Measurements from ENCODE around the gene NAT16. TPM values are rescaled to one million over a fixed set of nuclear protein-coding genes. Genes with fewer than 3 reads are reported as not detected.

Gene NAT16
- total and polyA plus RNA-seq, 2 of the 8 experiments (the other 6 are each of a cell fraction or from before 2014, with no cell fraction given) = 0.26 to 0.84 TPM

GRCh38 chr7:101208794-101209193 lies 28.7 kb upstream of the NAT16 start (continued):
- TF ChIP-seq, protein P1, sequence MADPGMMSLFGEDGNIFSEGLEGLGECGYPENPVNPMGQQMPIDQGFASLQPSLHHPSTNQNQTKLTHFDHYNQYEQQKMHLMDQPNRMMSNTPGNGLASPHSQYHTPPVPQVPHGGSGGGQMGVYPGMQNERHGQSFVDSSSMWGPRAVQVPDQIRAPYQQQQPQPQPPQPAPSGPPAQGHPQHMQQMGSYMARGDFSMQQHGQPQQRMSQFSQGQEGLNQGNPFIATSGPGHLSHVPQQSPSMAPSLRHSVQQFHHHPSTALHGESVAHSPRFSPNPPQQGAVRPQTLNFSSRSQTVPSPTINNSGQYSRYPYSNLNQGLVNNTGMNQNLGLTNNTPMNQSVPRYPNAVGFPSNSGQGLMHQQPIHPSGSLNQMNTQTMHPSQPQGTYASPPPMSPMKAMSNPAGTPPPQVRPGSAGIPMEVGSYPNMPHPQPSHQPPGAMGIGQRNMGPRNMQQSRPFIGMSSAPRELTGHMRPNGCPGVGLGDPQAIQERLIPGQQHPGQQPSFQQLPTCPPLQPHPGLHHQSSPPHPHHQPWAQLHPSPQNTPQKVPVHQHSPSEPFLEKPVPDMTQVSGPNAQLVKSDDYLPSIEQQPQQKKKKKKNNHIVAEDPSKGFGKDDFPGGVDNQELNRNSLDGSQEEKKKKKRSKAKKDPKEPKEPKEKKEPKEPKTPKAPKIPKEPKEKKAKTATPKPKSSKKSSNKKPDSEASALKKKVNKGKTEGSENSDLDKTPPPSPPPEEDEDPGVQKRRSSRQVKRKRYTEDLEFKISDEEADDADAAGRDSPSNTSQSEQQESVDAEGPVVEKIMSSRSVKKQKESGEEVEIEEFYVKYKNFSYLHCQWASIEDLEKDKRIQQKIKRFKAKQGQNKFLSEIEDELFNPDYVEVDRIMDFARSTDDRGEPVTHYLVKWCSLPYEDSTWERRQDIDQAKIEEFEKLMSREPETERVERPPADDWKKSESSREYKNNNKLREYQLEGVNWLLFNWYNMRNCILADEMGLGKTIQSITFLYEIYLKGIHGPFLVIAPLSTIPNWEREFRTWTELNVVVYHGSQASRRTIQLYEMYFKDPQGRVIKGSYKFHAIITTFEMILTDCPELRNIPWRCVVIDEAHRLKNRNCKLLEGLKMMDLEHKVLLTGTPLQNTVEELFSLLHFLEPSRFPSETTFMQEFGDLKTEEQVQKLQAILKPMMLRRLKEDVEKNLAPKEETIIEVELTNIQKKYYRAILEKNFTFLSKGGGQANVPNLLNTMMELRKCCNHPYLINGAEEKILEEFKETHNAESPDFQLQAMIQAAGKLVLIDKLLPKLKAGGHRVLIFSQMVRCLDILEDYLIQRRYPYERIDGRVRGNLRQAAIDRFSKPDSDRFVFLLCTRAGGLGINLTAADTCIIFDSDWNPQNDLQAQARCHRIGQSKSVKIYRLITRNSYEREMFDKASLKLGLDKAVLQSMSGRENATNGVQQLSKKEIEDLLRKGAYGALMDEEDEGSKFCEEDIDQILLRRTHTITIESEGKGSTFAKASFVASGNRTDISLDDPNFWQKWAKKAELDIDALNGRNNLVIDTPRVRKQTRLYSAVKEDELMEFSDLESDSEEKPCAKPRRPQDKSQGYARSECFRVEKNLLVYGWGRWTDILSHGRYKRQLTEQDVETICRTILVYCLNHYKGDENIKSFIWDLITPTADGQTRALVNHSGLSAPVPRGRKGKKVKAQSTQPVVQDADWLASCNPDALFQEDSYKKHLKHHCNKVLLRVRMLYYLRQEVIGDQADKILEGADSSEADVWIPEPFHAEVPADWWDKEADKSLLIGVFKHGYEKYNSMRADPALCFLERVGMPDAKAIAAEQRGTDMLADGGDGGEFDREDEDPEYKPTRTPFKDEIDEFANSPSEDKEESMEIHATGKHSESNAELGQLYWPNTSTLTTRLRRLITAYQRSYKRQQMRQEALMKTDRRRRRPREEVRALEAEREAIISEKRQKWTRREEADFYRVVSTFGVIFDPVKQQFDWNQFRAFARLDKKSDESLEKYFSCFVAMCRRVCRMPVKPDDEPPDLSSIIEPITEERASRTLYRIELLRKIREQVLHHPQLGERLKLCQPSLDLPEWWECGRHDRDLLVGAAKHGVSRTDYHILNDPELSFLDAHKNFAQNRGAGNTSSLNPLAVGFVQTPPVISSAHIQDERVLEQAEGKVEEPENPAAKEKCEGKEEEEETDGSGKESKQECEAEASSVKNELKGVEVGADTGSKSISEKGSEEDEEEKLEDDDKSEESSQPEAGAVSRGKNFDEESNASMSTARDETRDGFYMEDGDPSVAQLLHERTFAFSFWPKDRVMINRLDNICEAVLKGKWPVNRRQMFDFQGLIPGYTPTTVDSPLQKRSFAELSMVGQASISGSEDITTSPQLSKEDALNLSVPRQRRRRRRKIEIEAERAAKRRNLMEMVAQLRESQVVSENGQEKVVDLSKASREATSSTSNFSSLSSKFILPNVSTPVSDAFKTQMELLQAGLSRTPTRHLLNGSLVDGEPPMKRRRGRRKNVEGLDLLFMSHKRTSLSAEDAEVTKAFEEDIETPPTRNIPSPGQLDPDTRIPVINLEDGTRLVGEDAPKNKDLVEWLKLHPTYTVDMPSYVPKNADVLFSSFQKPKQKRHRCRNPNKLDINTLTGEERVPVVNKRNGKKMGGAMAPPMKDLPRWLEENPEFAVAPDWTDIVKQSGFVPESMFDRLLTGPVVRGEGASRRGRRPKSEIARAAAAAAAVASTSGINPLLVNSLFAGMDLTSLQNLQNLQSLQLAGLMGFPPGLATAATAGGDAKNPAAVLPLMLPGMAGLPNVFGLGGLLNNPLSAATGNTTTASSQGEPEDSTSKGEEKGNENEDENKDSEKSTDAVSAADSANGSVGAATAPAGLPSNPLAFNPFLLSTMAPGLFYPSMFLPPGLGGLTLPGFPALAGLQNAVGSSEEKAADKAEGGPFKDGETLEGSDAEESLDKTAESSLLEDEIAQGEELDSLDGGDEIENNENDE (IDR thresholded peaks at IDR 0.05; ENCODE audit: insufficient replicate concordance, low read length) = no peak
- TF ChIP-seq PHF8 (conservative IDR thresholded peaks at IDR 0.05; ENCODE audit: low read depth, low read length) = no peak
- TF ChIP-seq SIRT6 (IDR thresholded peaks at IDR 0.05; ENCODE audit: low read length) = no peak

Measured in H1 (cell line).